22Rv1 (cell line): ENCODE measurements around the gene AGFG1.

Experiments
- H3K27ac ChIP-seq: fragments of 450-650 bp; 2 replicates; pipeline ENCODE4 v1.5.1; 2017
- CTCF ChIP-seq: fragments of 450-650 bp; IDR thresholded peaks from 2 replicates; pipeline ENCODE4 v1.5.1; 2017; ENCODE audit warnings: mild to moderate bottlenecking
- ZFX ChIP-seq: fragments of 450-650 bp; IDR thresholded peaks from 2 replicates; pipeline ENCODE4 v1.6.1; 2017; ENCODE audit warnings: antibody characterized with exemption, borderline replicate concordance

Gene AGFG1

GRCh38 chr2:227471412-227471811, 544 bp upstream of the AGFG1 start:
- no peak overlapping the region for H3K27ac ChIP-seq
- TF ChIP-seq ZFX: no peak
- TF ChIP-seq CTCF: no peak

- H3K27ac ChIP-seq: peak overlapping the region; percentile 73
- TF ChIP-seq CTCF (peak; percentile 53), ZFX (no peak)
Measured at GRCh38 chr2:227472265-227473121, 537 bp downstream of the AGFG1 start.

- TF ChIP-seq ZFX: no peak
- no peak for TF ChIP-seq CTCF
- H3K27ac ChIP-seq: 0 out of 2 replicates have a peak overlapping the region, but pooled peaks have one; percentile 73
Measured at GRCh38 chr2:227473122-227473461, 1.1 kb downstream of the AGFG1 start.

GRCh38 chr2:227473806-227474205, 1.9 kb downstream of the AGFG1 start:
- H3K27ac ChIP-seq: no peak overlapping the region

GRCh38 chr2:227474410-227474809, 2.5 kb downstream of the AGFG1 start:
- no peak overlapping the region for H3K27ac ChIP-seq
- TF ChIP-seq ZFX: no peak
- no peak for TF ChIP-seq CTCF

More at GRCh38 chr2:227473806-227474205, 1.9 kb downstream of the AGFG1 start:
- TF ChIP-seq ZFX (no peak), CTCF (no peak)

GRCh38 chr2:227477291-227477690, 5.3 kb downstream of the AGFG1 start:
- H3K27ac ChIP-seq: no peak overlapping the region

More at GRCh38 chr2:227477291-227477690, 5.3 kb downstream of the AGFG1 start:
- TF ChIP-seq CTCF: no peak
- no peak for TF ChIP-seq ZFX
